NOMO-1 treated with dmso at 0.1 percent for 144 hours (cell line): Measurements from ENCODE around the gene LILRB3.
"Not testable (repeated sequence)": the region's sequence is repeated elsewhere in the genome, so short reads cannot be mapped to it uniquely, and the experiment has no call there.

ENCODE experiments used
- DNase-seq: peaks from one replicate; lab custom pipeline; 2025; ENCODE audit not compliant: unreplicated experiment; lab: John Stamatoyannopoulos, UW

The LILRB3 gene

DNA sequence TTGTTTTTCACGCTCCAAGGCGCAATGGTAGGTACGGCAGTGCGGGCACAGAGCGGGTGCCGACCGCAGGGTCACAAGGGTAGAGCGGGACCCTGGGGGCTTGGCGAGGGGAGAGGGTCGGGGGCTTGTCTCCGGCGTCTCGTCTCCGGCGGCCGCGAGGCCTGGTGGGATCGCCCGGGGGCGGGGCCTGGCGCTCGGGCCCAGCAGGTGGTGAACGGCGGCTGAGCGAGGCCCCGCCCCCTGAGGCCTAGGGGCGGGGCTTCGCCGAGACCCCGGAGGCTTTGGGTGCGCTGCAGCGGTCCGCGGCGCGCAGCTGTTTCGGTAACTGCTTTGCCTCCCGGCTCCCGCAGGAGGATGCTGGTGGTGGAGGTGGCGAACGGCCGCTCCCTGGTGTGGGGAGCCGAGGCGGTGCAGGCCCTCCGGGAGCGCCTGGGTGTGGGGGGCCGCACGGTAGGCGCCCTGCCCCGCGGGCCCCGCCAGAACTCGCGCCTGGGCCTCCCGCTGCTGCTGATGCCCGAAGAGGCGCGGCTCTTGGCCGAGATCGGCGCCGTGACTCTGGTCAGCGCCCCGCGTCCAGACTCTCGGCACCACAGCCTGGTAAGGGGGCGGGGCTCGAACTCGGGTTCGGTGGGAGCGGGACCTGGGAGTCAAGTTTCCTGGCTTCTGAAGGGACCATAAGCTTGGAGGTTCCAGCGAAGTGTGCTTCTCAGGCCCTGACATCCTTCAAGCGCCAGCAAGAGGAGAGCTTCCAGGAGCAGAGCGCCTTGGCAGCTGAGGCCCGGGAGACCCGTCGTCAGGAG is 31.6 kb downstream of the LILRB3 start, which contains the start of gene TSEN34:
TSEN34 (plus strand) TSS at position 298 of the 800 bp plus-strand sequence; CDS start at position 355, 57 bp downstream.
- DNase-seq, result peak; percentile 80

DNA sequence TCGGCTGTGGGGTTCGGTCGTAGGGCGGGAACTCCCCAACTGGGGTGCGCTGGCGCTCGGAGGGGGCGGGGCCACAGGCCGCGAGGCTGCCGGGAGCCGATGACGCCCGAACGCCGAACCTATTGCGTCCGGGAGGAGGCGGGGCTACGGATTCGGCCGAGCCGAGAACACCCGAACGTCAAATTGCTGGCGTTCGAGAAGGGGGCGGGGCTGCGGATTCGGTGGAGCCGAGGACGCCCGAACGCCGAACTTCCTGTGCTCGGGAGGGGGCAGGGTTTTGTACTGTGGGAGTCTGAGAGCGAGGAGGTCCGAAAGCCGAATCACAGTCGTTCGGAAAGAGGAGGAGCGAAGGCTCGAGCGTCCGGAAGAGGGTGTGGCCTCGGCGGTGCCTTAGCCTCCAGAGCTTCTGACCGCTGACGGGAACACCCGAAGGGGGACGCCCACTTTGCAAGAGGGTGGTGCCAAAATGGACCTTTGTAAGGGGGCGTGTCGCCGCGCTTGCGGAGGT is 32.2 kb downstream of the LILRB3 start:
- DNase-seq, result peak; percentile 100

DNA sequence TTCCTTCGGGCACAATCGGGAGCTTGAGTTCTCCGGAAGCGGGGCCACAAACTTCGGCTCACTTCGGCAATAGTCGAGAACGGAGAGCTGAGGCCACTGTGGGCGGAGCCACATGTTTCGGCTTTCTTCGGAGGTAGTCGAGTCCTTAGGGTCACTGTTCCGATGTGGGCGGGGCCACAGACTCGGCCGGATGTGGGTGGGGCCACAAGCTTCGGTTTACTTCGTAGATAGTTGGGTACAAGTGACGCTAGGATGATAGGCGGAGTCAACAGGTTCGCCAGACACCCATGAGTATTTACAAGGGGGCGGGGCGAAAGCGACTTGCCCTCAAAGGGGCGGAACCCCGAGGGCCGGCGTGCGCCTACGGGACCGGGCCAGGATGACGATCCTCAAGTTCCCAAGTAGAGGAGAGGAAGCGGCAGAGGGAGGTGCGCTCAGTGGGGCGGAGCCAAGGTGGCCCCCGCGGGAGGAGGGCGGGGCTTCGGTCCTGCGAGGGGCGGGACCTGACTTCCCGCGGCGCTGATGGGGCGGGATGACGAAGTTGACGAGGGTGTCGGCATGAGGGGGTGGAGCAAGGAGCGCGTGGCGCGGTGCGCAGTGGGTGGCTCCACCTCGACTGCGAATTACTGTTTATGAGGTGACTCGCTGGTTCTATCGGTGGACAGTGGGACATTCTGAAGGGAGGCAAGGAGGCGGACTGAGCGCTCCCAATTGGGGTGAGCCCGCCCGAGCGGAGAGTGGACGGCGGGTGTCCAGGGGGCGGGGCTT is 32.9 kb downstream of the LILRB3 start:
- peak; percentile 100 for DNase-seq

- DNase-seq, result no peak
These were observed 33.6 kb downstream of the LILRB3 start, which contains the start of gene MBOAT7 for GRCh38 chr19:54189145-54189734. MBOAT7 (minus strand) TSS chr19:54189580; CDS start chr19:54188508, 1,072 bp downstream.

GRCh38 chr19:54188215-54188871 is 34.5 kb downstream of the LILRB3 start:
- peak; percentile 48 for DNase-seq

GRCh38 chr19:54186934-54187381 is 35.8 kb downstream of the LILRB3 start:
- no peak for DNase-seq

DNA sequence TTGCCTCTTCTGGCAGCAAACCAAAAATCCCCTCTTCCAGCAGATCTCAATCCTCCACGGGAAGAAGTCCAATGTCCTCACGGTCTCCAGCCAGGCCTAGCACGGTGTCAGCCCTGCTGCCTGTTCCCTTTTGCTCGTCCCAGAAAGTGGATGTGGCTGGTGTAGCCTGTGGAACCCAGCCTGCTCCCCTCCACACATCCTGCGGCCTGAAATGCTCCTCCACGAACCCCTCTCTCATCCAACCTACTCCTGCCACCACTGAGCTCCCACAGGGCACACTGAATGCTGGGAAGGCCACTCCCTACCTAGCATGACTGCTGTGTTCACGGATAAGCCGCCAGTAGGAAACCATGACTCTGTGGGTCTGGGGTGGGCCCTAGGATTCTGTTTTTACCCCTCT is 36.5 kb downstream of the LILRB3 start:
- no peak for DNase-seq

GRCh38 chr19:54183431-54183830 is 39.4 kb downstream of the LILRB3 start:
- no peak for DNase-seq

DNA sequence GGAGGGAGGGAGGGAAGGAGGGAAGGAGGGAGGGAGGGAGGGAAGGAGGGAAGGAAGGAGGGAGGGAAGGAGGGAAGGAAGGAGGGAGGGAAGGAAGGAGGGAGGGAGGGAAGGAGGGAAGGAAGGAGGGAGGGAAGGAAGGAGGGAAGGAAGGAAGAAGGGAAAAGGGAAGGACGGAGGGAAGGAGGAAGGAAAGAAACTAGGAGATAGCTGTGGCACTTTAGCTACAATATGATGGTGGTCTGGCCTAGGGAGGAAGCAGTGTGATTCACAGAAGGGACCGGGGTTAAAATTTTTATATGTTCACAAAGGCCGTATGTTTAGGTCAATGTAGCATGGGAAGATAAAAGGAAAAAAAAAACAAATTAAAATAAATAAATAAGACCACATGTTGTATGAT is 40.9 kb downstream of the LILRB3 start:
- not testable (repeated sequence) for DNase-seq

- no peak for DNase-seq
These were observed 42.1 kb downstream of the LILRB3 start for GRCh38 chr19:54180691-54181091.

DNA sequence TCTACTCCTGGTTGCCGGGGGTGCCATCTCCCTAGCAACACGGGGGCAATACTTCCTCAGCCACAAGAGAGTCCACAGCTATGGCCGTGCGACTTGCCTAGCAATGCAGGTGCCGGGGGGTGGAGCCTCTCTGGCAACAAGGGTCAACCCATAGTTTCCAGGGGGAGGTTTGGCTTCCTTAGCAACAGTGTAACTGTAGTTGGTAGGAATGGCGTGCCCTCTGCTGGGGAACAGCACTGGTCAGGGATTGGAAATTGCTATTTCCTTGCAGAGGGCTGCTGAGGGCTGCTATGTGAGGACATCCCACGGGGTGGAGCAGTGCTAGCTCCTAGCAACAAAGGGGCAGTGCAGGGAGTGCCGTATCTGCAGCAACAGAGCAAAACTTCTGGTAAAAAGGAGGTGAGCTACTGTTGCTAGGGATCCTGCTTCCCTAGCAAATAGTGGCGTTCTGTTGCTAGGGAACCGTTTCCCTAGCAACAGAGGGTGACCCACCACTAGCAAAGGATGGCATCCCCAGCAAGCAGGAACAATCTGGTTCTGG is 42.8 kb downstream of the LILRB3 start:
- DNase-seq, result no peak

GRCh38 chr19:54179262-54179852 is 43.5 kb downstream of the LILRB3 start:
- DNase-seq, result no peak

DNA sequence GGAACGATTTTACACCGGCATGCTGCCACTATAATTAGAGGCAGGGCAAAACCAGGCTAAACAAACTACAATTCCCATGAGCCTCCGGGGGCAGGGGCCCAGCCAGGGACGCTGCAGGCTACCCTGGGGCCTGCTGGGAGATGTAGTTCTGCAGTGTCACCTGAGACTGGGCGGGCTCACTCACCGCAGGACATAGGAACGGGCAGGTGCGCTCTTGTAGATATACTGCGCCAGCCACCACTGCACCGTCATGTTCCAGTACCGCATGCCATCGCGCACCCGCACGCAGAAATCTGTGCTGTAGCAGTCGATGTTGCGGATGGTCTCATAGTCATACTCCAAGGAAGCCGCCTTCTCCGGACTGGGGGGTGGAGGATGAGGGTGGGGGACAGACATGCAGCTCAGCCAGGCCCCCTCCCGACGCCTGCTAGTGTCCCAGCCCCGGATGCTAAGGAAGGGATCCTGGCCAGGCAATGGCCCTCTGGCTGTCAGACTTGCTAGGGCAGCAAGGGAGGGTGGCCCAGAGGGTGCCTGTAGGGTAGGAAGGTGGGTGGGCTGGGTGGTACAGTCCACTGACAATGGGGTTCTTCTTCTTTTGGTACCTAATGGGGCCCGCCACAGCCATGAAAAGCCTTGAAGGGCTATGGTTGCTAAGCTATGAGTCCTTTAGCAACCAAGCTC is 44.1 kb downstream of the LILRB3 start:
- DNase-seq, result no peak

- no peak for DNase-seq
These were observed 48.6 kb downstream of the LILRB3 start for GRCh38 chr19:54173951-54174834.

DNA sequence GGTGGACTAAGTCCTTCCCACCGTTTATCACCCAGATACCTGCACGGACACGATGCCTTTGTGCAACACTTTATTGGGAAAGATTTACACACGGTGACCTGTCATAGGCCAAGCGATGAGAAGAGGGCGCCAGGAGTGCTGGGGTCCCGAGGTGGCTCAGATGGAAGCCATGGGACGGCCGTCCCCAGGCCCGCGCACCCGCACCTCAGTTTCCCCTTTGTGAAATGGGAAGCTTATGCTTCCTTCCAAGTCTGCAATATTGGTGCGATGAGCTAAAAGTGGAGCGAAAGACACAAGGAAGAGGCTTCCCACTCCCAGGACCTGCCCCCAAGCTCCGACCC is 49.5 kb downstream of the LILRB3 start:
- DNase-seq, result no peak

DNA sequence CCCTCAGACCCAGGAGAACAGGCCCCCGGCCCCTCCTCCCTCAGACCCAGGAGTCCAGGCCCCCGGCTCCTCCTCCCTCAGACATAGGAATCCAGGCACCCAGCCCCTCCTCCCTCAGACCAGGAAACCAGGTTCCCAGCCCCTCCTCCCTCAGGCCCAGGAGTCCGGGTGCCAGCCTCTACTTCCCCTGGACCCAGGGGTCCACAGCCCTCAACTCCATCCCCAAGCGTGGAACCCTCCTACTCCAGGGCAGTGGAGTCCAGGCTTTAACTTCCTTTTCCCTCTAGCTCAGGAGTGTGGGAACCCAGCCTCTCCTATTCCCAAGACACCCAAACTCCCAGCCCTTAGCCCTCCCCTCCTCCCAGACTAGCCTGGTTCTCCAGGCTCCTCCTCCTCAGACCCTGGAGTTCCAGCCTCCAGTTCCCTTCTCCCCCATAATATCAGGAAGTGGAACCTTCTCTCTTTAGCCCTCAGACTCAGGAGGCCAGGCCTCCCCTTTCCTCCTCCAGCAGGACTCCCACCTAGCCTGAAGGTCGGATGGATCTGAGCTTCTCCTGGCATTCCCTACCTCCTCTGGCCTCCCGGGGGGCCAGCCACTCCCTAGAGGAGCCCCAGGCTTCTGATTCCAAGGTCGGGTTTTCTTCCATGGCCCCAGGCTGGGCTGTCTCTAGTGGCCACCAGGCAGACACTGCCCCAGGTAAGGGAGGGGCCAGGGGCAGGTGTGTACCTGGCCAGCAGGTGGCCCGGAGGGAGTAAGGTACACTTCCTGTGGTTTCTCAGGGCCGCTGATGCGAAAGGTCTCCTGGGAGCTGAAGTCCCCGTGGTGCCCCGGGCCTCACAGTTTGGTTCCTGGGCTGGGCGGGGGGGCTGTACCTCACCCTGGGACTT is 50.1 kb downstream of the LILRB3 start, which contains the start of gene TMC4:
TMC4 (minus strand) TSS at position 690 of the 888 bp plus-strand sequence; CDS start at position 647, 43 bp downstream.
- DNase-seq, result no peak

- DNase-seq, result not testable (repeated sequence)
These were observed 50.9 kb downstream of the LILRB3 start for GRCh38 chr19:54171736-54172431.
